Loucy (cell line): ENCODE data around the gene IRF2BP2.
"Not testable (repeated sequence)": the region's sequence is repeated elsewhere in the genome, so short reads cannot be mapped to it uniquely, and the experiment has no call there.

Experiments used
- H2AFZ ChIP-seq: fragments of 200-600 bp; sonication (generic); 2 replicates; pipeline ENCODE4 v1.6.0; 2016; ENCODE audit warnings: antibody characterized with exemption, mild to moderate bottlenecking, low read length, moderate library complexity
- H3F3A ChIP-seq: fragments of 200-600 bp; 2 replicates; pipeline ENCODE4 v1.6.0; 2016; ENCODE audit warnings: antibody characterized with exemption, low read depth, mild to moderate bottlenecking
- H3K27me3 ChIP-seq: fragments of 200-600 bp; sonication (generic); 2 replicates; pipeline ENCODE4 v1.6.1; 2014; ENCODE audit warnings: low read length, mild to moderate bottlenecking; ENCODE audit not compliant: insufficient read depth, poor library complexity, severe bottlenecking
- H3K36me3 ChIP-seq: fragments of 200-600 bp; sonication (generic); 2 replicates; pipeline ENCODE4 v1.6.1; 2016; ENCODE audit warnings: low read length; ENCODE audit not compliant: insufficient read depth
- H3K4me1 ChIP-seq: fragments of 200-600 bp; sonication (generic); 2 replicates; pipeline ENCODE4 v1.5.1; 2014; ENCODE audit warnings: low read length, mild to moderate bottlenecking; ENCODE audit not compliant: insufficient read depth, poor library complexity, severe bottlenecking
- H3K4me2 ChIP-seq: fragments of 200-600 bp; sonication (generic); 2 replicates; pipeline ENCODE4 v1.6.0; 2014; ENCODE audit warnings: antibody characterized with exemption, low read length, low read depth, mild to moderate bottlenecking; ENCODE audit not compliant: poor library complexity, severe bottlenecking
- H3K4me3 ChIP-seq: fragments of 200-600 bp; sonication (generic); 2 replicates; pipeline ENCODE4 v1.5.1; 2014; ENCODE audit warnings: low read length, mild to moderate bottlenecking, mixed read lengths; ENCODE audit not compliant: poor library complexity, severe bottlenecking
- H3K79me2 ChIP-seq: fragments of 200-600 bp; sonication (generic); 2 replicates; pipeline ENCODE4 v1.6.1; 2014; ENCODE audit warnings: low read length; ENCODE audit not compliant: insufficient read depth
- H3K9ac ChIP-seq: fragments of 200-600 bp; sonication (generic); 2 replicates; pipeline ENCODE4 v1.6.0; 2014; ENCODE audit warnings: mild to moderate bottlenecking, low read depth, low read length, moderate library complexity; ENCODE audit not compliant: poor library complexity, severe bottlenecking
- H3K9me2 ChIP-seq: fragments of 200-600 bp; sonication (generic); replicated peaks from 2 replicates; pipeline ENCODE4 v1.6.1; 2016; ENCODE audit warnings: low read depth, low read length, mixed read lengths
- H3K9me3 ChIP-seq: fragments of 200-600 bp; sonication (generic); 2 replicates; pipeline ENCODE4 v1.6.1; 2014; ENCODE audit warnings: mild to moderate bottlenecking, antibody characterized with exemption, low read length, low read depth; ENCODE audit not compliant: insufficient read depth
- H4K20me1 ChIP-seq: fragments of 200-600 bp; sonication (generic); 2 replicates; pipeline ENCODE4 v1.6.0; 2014; ENCODE audit warnings: antibody characterized with exemption, low read length, mild to moderate bottlenecking; ENCODE audit not compliant: insufficient read depth, poor library complexity, severe bottlenecking
- CTCF ChIP-seq: fragments of 200-600 bp; sonication (generic); conservative IDR thresholded peaks from 2 replicates; pipeline ENCODE4 v1.5.1; 2014; ENCODE audit warnings: mild to moderate bottlenecking, antibody characterized with exemption, low read length
- EZH2phosphoT487 ChIP-seq: fragments of 200-600 bp; IDR thresholded peaks from 2 replicates; pipeline ENCODE4 v1.6.1; 2018; ENCODE audit warnings: antibody characterized with exemption, mild to moderate bottlenecking, moderate library complexity, borderline replicate concordance

The IRF2BP2 gene

GRCh38 chr1:234638832-234639799 lies 29.1 kb upstream of the IRF2BP2 start:
- no peaks in the 10 kb centered on the region for H3K27me3 ChIP-seq
- H3K4me2 ChIP-seq, result no peak overlapping the region
- no peaks in the 10 kb centered on the region for H3K36me3 ChIP-seq
- no peaks in the 10 kb centered on the region for H3K79me2 ChIP-seq
- no peak overlapping the region for H3K9ac ChIP-seq
- no peaks in the 10 kb centered on the region for H4K20me1 ChIP-seq
- no peak overlapping the region for H3K4me3 ChIP-seq
- H3F3A ChIP-seq, result no peaks in the 10 kb centered on the region
- no peaks in the 10 kb centered on the region for H3K9me2 ChIP-seq
- no peaks in the 10 kb centered on the region for H3K9me3 ChIP-seq
- H2AFZ ChIP-seq, result no peak overlapping the region
- H3K4me1 ChIP-seq, result peaks cover 10% of the 10 kb centered on the region
- no peak for TF ChIP-seq CTCF
- TF ChIP-seq EZH2phosphoT487, result no peak

- H3F3A ChIP-seq, H3K9me3 ChIP-seq, H3K4me3 ChIP-seq: not testable (repeated sequence)
Observed at GRCh38 chr1:234634922-234635321, 24.9 kb upstream of the IRF2BP2 start.

GRCh38 chr1:234634387-234634786 lies 24.4 kb upstream of the IRF2BP2 start:
- Histone ChIP-seq H3K36me3 (no peaks in the 10 kb centered on the region), H3K9ac (no peak overlapping the region), H3K9me3 (no peaks in the 10 kb centered on the region), H2AFZ (no peak overlapping the region), H3K4me2 (no peak overlapping the region), H4K20me1 (no peaks in the 10 kb centered on the region), H3K4me3 (no peak overlapping the region), H3K79me2 (no peaks in the 10 kb centered on the region), H3K27me3 (no peaks in the 10 kb centered on the region), H3K9me2 (no peaks in the 10 kb centered on the region), H3K4me1 (no peaks in the 10 kb centered on the region), H3F3A (no peaks in the 10 kb centered on the region)
- TF ChIP-seq EZH2phosphoT487, result no peak
- TF ChIP-seq CTCF, result no peak

More at GRCh38 chr1:234634922-234635321, 24.9 kb upstream of the IRF2BP2 start:
- H3K79me2 ChIP-seq, H2AFZ ChIP-seq, H3K4me1 ChIP-seq, H3K27me3 ChIP-seq, H4K20me1 ChIP-seq, H3K4me2 ChIP-seq, H3K36me3 ChIP-seq, H3K9ac ChIP-seq, H3K9me2 ChIP-seq: not testable (repeated sequence)
